ENCODE data around the gene TBP.
"Not testable (repeated sequence)": the region's sequence is repeated elsewhere in the genome, so short reads cannot be mapped to it uniquely, and the experiment has no call there.

TBP gene

DNA sequence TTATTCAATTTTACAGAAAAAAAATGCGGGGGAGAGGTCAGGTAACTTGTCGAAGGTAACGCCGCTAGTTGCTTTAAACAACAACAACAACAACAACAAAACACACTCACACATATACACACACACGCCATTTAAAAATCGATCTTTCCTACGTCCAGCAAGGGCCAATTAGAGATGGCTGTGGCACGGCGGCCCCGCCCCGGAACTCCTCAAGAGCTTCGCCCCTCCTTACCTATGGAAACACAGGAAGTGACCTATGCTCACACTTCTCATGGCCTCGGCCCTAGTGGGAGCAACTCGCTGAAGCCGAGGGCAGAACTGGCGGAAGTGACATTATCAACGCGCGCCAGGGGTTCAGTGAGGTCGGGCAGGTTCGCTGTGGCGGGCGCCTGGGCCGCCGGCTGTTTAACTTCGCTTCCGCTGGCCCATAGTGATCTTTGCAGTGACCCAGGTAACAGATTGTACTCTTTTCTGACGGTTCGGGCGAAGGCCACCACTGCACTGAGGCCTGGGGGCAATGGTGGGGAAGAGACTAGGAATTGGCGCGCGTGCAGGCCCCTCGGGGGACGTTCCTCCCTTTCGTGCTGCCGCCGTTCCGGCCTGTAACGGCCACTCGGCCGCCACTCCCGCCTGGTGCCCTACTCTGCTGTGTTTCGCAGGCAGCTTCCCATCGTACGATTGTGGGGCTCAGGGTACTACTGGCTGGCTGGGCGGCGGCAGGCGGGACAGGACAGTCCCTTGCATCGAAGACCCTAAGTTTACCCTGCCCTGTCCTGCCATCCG is at the start of gene TBP:
Gene TBP (plus strand): TSS at position 357 of the 783 bp plus-strand sequence. CDS start 2,661 bp downstream, outside the sequence.
- H3K27ac ChIP-seq: peak within 1 kb of the TSS; percentile 84
- no peak for TF ChIP-seq ZFX (IDR thresholded peaks at IDR 0.05; ENCODE audit: borderline replicate concordance)
- TF ChIP-seq, protein P1, sequence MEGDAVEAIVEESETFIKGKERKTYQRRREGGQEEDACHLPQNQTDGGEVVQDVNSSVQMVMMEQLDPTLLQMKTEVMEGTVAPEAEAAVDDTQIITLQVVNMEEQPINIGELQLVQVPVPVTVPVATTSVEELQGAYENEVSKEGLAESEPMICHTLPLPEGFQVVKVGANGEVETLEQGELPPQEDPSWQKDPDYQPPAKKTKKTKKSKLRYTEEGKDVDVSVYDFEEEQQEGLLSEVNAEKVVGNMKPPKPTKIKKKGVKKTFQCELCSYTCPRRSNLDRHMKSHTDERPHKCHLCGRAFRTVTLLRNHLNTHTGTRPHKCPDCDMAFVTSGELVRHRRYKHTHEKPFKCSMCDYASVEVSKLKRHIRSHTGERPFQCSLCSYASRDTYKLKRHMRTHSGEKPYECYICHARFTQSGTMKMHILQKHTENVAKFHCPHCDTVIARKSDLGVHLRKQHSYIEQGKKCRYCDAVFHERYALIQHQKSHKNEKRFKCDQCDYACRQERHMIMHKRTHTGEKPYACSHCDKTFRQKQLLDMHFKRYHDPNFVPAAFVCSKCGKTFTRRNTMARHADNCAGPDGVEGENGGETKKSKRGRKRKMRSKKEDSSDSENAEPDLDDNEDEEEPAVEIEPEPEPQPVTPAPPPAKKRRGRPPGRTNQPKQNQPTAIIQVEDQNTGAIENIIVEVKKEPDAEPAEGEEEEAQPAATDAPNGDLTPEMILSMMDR (IDR thresholded peaks at IDR 0.05): no peak

DNA sequence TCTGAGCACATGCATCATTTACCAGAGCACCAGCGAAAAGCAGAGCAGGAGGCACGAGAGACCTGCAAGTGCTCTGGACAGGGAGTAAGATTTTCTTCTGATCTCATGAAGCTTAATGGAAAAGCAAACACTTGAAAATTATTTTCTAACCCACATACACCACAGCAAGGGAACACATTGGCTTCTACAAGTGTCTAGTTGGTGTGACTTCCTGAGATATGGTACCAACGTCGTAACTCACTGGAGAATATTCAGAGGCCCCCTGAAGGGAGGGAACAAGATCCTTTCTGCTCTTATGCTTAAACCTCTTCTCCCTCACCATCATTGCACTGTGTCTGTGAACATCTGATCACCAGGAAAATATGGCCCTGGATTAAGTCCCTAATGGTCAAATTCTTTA is 49.7 kb upstream of the TBP start:
- TF ChIP-seq ZFX (IDR thresholded peaks at IDR 0.05; ENCODE audit: borderline replicate concordance): no peak
- TF ChIP-seq, protein P1 (IDR thresholded peaks at IDR 0.05): no peak
- no peak overlapping the region for H3K27ac ChIP-seq

- H3K27ac ChIP-seq: no peak overlapping the region
Observed at GRCh38 chr6:170505306-170505705, 48.9 kb upstream of the TBP start.

GRCh38 chr6:170506446-170506845 is 47.7 kb upstream of the TBP start:
- no peak overlapping the region for H3K27ac ChIP-seq
- no peak for TF ChIP-seq ZFX (IDR thresholded peaks at IDR 0.05; ENCODE audit: borderline replicate concordance)
- TF ChIP-seq, protein P1 (IDR thresholded peaks at IDR 0.05): no peak

More at GRCh38 chr6:170505306-170505705, 48.9 kb upstream of the TBP start:
- no peak for TF ChIP-seq ZFX (IDR thresholded peaks at IDR 0.05; ENCODE audit: borderline replicate concordance)
- TF ChIP-seq, protein P1 (IDR thresholded peaks at IDR 0.05): no peak

- not testable (repeated sequence) for H3K27ac ChIP-seq
Observed at GRCh38 chr6:170507728-170508127, 46.4 kb upstream of the TBP start.

GRCh38 chr6:170508275-170508674 is 45.9 kb upstream of the TBP start:
- not testable (repeated sequence) for H3K27ac ChIP-seq

GRCh38 chr6:170508892-170509722 is 45.1 kb upstream of the TBP start:
- H3K27ac ChIP-seq: not testable (repeated sequence)

- no peak for TF ChIP-seq ZFX (IDR thresholded peaks at IDR 0.05; ENCODE audit: borderline replicate concordance)
- TF ChIP-seq, protein P1 (IDR thresholded peaks at IDR 0.05): no peak
- H3K27ac ChIP-seq: no peak overlapping the region
Observed at GRCh38 chr6:170509723-170510018, 44.5 kb upstream of the TBP start.

Measured in 22Rv1 (cell line).